Smooth muscle cell (in vitro differentiated cells): ENCODE measurements around the gene CPE. TPM values are rescaled to one million over a fixed set of nuclear protein-coding genes. Genes with fewer than 3 reads are reported as not detected.
"Not testable (repeated sequence)": the region's sequence is repeated elsewhere in the genome, so short reads cannot be mapped to it uniquely, and the experiment has no call there.

Source experiments
- DNase-seq: peaks from one replicate; lab custom pipeline; 2025; ENCODE audit not compliant: unreplicated experiment; lab: John Stamatoyannopoulos, UW
- H2AFZ ChIP-seq: fragments of 200-600 bp; sonication (generic); 2 replicates; pipeline ENCODE4 v1.6.0; 2016; ENCODE audit warnings: antibody characterized with exemption, low read depth, mild to moderate bottlenecking
- H3F3A ChIP-seq: fragments of 200-600 bp; sonication (generic); 2 replicates; pipeline ENCODE4 v1.6.0; 2017; ENCODE audit warnings: antibody characterized with exemption, low read depth
- H3K27ac ChIP-seq: fragments of 200-600 bp; sonication (generic); 2 replicates; pipeline ENCODE4 v1.5.1; 2016; ENCODE audit warnings: low read depth, mild to moderate bottlenecking
- H3K27me3 ChIP-seq: fragments of 200-600 bp; sonication (generic); 2 replicates; pipeline ENCODE4 v1.6.1; 2016; ENCODE audit warnings: low read depth, mild to moderate bottlenecking
- H3K36me3 ChIP-seq: fragments of 200-600 bp; sonication (generic); 2 replicates; pipeline ENCODE4 v1.5.1; 2016; ENCODE audit warnings: low read depth
- H3K4me1 ChIP-seq: fragments of 200-600 bp; sonication (generic); 2 replicates; pipeline ENCODE4 v1.5.1; 2016; ENCODE audit warnings: low read depth
- H3K4me2 ChIP-seq: fragments of 200-600 bp; sonication (generic); 2 replicates; pipeline ENCODE4 v1.6.0; 2016; ENCODE audit warnings: mild to moderate bottlenecking
- H3K4me3 ChIP-seq: fragments of 200-600 bp; sonication (generic); 2 replicates; pipeline ENCODE4 v1.5.1; 2016; ENCODE audit warnings: mild to moderate bottlenecking
- H3K79me2 ChIP-seq: fragments of 200-600 bp; sonication (generic); 2 replicates; pipeline ENCODE4 v1.6.0; 2016; ENCODE audit warnings: low read depth, mild to moderate bottlenecking
- H3K9ac ChIP-seq: fragments of 200-600 bp; sonication (generic); 2 replicates; pipeline ENCODE4 v1.6.0; 2016; ENCODE audit warnings: low read depth
- H3K9me3 ChIP-seq: fragments of 200-600 bp; sonication (generic); replicated peaks from 2 replicates; pipeline ENCODE4 v1.5.1; 2016; ENCODE audit warnings: low read depth
- H4K20me1 ChIP-seq: fragments of 200-600 bp; sonication (generic); 2 replicates; pipeline ENCODE4 v1.6.0; 2016; ENCODE audit warnings: low read depth
- CTCF ChIP-seq: fragments of 200-600 bp; sonication (generic); IDR thresholded peaks from 2 replicates; pipeline ENCODE4 v1.5.1; 2017; ENCODE audit warnings: borderline replicate concordance, mild to moderate bottlenecking, antibody characterized with exemption; ENCODE audit not compliant: insufficient read depth, poor library complexity, severe bottlenecking
- whole genome bisulfite sequencing: methylation state at CpG from one replicate; pipeline ENCODE4 v1.1.7; 2016; ENCODE audit warnings: low lambda C conversion rate; 5-methylcytosine and 5-hydroxymethylcytosine counted together
- polyA plus RNA-seq: library from polyadenylated mRNA; unstranded; fragments of >200 nt; fragmentation: Nextera tagmentation; extraction: Ambion mirVana; gene quantifications from 2 replicates; pipeline ENCODE4 v1.2.1, GENCODE V29; 2016
- total RNA-seq: library from RNA; depleted of rRNA; stranded (reverse); fragments of >200 nt; gene quantifications from 2 replicates; pipeline ENCODE4 v1.2.3, GENCODE V29; 2014

CPE gene
- total and polyA plus RNA-seq, 2 experiments from 2014 or later: 45.9 to 47.6 TPM

GRCh38 chr4:165481053-165481835 is 102.4 kb downstream of the CPE start:
- Histone ChIP-seq H3K4me3 (no peak overlapping the region), H4K20me1 (no peaks in the 10 kb centered on the region), H3K27ac (no peak overlapping the region), H3K79me2 (no peaks in the 10 kb centered on the region), H3K36me3 (no peaks in the 10 kb centered on the region), H3K9ac (no peak overlapping the region), H3F3A (no peaks in the 10 kb centered on the region), H3K9me3 (no peaks in the 10 kb centered on the region), H3K27me3 (no peaks in the 10 kb centered on the region), H3K4me2 (no peak overlapping the region), H2AFZ (no peak overlapping the region), H3K4me1 (no peaks in the 10 kb centered on the region)
- TF ChIP-seq CTCF: no peak
- DNase-seq: no peak
- WGBS: 92% methylated on average over 3 of the region's 3 CpGs

- peaks cover 4% of the 10 kb centered on the region for H3K4me1 ChIP-seq
- H3K9ac ChIP-seq: no peak overlapping the region
- no peaks in the 10 kb centered on the region for H3K36me3 ChIP-seq
- DNase-seq: no peak
- no peaks in the 10 kb centered on the region for H3F3A ChIP-seq
- no peak overlapping the region for H2AFZ ChIP-seq
- TF ChIP-seq CTCF: no peak
- H3K27me3 ChIP-seq: peaks cover 13% of the 10 kb centered on the region
- no peak overlapping the region for H3K4me2 ChIP-seq
- no peaks in the 10 kb centered on the region for H4K20me1 ChIP-seq
- 100% methylated on average over 1 of the region's 1 CpG for WGBS
- H3K79me2 ChIP-seq: no peaks in the 10 kb centered on the region
- H3K4me3 ChIP-seq: no peak overlapping the region
- H3K9me3 ChIP-seq: no peaks in the 10 kb centered on the region
- no peak overlapping the region for H3K27ac ChIP-seq
Measured at GRCh38 chr4:165489786-165490185, 111.0 kb downstream of the CPE start.

GRCh38 chr4:165492583-165492982 is 113.8 kb downstream of the CPE start:
- H3K4me2 ChIP-seq, DNase-seq, H3K4me1 ChIP-seq, H3K4me3 ChIP-seq, H3F3A ChIP-seq, H4K20me1 ChIP-seq, H3K9me3 ChIP-seq, H3K9ac ChIP-seq, H3K79me2 ChIP-seq, H2AFZ ChIP-seq, H3K36me3 ChIP-seq, H3K27ac ChIP-seq: not testable (repeated sequence)
- 60% methylated on average over 6 of the region's 6 CpGs for WGBS
- peaks cover 30% of the 10 kb centered on the region for H3K27me3 ChIP-seq

- WGBS: 4% methylated on average over 18 of the region's 18 CpGs
- no peaks in the 10 kb centered on the region for H3K79me2 ChIP-seq
- H4K20me1 ChIP-seq: no peaks in the 10 kb centered on the region
- peaks cover 4% of the 10 kb centered on the region for H3K4me1 ChIP-seq
- H3K27me3 ChIP-seq: peaks cover 30% of the 10 kb centered on the region
- H2AFZ ChIP-seq: peak overlapping the region; percentile 78
- H3K9ac ChIP-seq: no peak overlapping the region
- H3K4me2 ChIP-seq: peak overlapping the region; percentile 90
- peak; percentile 75 for TF ChIP-seq CTCF
- H3K36me3 ChIP-seq: no peaks in the 10 kb centered on the region
- H3K9me3 ChIP-seq: no peaks in the 10 kb centered on the region
- H3K27ac ChIP-seq: no peak overlapping the region
- no peaks in the 10 kb centered on the region for H3F3A ChIP-seq
- peak; percentile 13 for DNase-seq
- H3K4me3 ChIP-seq: peak overlapping the region; percentile 37
Measured at GRCh38 chr4:165493359-165493758, 114.6 kb downstream of the CPE start.
